ENCODE results near the gene RPAP3.
"Not testable (repeated sequence)": the region's sequence is repeated elsewhere in the genome, so short reads cannot be mapped to it uniquely, and the experiment has no call there.

The RPAP3 gene

DNA sequence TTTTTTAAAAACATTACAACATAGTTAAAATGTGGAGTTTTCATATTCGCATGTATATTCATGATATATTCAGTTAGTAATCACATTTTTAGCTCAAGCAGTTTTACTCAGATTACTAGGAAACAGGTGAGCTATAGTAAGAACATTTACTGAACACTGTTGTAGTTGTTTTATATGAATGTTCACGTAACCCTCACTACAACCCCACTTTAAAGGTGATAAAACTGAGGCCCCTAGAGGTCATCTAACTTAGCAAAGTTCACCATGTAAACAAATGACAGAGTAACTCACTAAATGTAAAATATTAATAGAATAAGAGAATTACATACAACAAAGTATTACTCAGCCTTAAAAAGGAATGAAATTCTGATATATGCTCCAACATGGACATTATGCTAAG lies 26.0 kb downstream of the RPAP3 start:
- DNase-seq (ENCODE audit: low read depth in 1 of 2, low spot score in 1 of 2), result no peak
- in situ Hi-C loops (cut with HindIII; ENCODE audit: low pct_unique_long_range_greater_than_20kb, low sequenced_read_pairs), result no loop called here
- TF ChIP-seq JUND (IDR thresholded peaks at IDR 0.05; ENCODE audit: low read depth), result no peak

DNA sequence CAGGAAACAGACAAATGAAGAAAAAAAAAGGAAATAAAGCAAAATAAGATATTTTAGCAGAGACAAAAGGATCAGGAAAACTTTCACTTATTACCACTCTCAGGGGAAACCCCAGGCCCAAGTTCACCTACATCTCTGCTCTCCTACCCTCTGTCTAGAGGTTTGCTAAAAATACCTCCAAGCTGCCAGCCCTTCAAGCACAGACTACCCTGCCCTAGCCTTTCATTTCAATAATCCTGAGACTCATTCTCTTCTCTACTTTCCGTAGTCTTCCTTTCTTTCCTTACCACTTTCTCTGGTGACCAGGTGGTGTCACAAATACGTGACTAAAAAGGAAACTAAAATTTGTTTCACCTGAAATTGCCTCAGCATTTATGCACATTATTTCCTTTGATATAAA lies 33.8 kb downstream of the RPAP3 start:
- TF ChIP-seq JUND (IDR thresholded peaks at IDR 0.05; ENCODE audit: low read depth), result no peak
- no peak for DNase-seq (ENCODE audit: low read depth in 1 of 2, low spot score in 1 of 2)
- in situ Hi-C loops (cut with HindIII; ENCODE audit: low pct_unique_long_range_greater_than_20kb, low sequenced_read_pairs), result no loop called here

DNA sequence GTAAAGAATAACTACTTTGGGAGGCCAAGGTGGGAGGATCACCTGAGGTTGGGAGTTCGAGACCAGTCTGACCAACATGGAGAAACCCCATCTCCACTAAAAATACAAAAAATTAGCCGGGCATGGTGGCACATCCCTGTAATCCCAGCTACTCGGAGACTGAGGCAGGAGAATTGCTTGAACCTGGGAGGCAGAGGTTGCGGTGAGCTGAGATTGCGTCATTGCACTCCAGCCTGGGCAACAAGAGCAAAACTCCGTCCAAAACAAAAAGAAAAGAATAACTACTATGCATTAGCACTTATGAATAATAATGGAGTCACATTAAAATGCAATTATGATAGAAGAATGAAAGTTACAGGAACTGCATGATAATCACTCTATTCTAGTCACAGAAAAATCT lies 37.9 kb downstream of the RPAP3 start:
- DNase-seq (ENCODE audit: low read depth in 1 of 2, low spot score in 1 of 2); in situ Hi-C loops (cut with HindIII; ENCODE audit: low pct_unique_long_range_greater_than_20kb, low sequenced_read_pairs): not testable (repeated sequence)

DNA sequence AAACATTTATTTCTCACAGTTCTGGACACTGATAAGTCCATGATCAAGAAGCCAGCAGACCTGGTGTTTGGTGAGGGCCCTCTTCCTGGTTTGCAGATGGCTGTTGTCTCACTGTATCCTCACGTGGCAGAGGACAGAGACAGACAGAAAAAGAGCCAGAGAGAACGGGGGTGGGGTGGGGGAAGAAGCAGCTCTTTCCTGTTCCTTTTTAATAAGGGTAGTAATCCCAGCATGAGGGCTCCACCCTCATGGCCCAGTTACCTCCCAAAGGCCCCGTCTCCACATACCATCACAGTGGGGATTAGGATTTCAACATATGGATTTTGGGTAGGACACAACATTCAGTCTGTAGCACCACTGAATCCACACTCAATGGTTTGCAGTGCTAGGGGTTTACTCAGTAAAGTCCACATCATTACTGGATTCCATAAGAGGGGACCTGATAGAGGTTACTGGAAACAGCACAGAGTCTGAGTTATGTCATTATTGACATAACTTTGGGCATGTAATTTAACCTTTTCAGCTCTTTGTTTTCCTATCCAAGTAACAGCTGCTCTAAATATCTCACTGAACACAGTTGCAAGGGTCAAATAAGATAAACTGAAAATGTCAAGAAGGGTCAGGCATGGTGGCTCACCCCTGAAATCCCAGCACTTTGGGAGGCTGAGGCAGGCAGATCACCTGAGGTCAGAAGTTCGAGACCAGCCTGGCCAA lies 53.2 kb downstream of the RPAP3 start:
- in situ Hi-C loops (cut with HindIII; ENCODE audit: low pct_unique_long_range_greater_than_20kb, low sequenced_read_pairs), result no loop called here
- no peak for DNase-seq (ENCODE audit: low read depth in 1 of 2, low spot score in 1 of 2)

DNA sequence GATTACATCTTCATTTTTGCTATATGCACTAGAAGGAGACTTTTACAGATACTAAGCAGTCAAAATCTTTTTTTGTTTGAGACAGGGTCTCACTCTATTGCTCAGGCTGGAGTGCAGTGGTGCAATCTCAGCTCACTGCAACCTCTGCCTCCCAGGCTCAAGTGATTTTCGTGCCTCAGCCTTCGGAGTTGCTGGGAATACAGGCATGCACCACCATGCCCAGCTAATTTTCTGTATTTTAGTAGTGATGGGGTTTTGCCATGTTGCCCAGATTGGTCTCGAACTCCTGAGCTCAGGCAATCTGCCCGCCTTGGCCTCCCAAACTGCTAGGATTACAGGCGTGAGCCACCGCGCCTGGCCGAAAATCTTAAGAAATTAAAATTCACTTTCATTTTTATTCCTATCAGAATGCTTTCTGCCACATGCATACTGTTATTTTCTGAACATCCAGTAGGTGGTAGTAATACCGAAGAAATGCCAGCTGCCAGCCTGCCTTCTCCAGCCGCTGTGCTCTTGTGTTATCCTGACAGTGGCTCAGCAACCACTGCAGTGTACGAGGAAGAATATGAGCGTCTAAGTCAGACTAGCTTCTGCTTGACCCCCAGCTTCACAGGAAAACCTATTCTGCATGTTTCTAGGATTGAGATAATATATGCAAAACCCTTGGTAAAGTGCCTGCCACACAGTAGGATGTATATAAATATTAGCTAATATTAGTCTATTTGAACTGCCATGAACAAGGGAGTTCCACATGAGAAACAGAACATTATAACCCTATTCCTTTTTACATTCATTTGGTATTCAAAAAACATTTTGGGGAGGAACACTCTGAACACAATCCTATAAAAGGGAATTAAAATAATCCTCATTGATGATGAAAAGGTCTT lies 54.2 kb downstream of the RPAP3 start:
- no peak for TF ChIP-seq JUND (IDR thresholded peaks at IDR 0.05; ENCODE audit: low read depth)
- DNase-seq (ENCODE audit: low read depth in 1 of 2, low spot score in 1 of 2), result peak; percentile 25 to 82
- in situ Hi-C loops (cut with HindIII; ENCODE audit: low pct_unique_long_range_greater_than_20kb, low sequenced_read_pairs), result no loop called here

More for the DNA sequence above, 53.2 kb downstream of the RPAP3 start:
- no peak for TF ChIP-seq JUND (IDR thresholded peaks at IDR 0.05; ENCODE audit: low read depth)

DNA sequence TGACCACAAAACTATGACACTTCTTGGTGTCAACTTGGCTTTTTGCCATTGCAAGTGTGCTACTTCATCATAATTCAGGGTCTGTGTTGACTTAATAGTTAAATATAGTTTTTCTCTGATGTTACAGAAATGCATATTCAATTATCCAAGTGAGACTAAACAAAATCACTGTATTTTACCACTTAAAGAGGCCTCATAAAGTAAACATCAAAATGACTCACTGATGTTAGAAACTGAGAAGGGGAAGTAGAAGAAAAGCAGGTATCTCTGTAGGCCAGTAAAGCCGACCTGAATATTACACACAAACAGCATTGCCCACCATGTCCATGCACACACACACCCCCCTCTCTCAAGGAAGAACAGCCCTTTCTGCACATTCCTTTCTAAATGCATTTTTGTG lies 55.4 kb downstream of the RPAP3 start:
- no peak for TF ChIP-seq JUND (IDR thresholded peaks at IDR 0.05; ENCODE audit: low read depth)
- in situ Hi-C loops (cut with HindIII; ENCODE audit: low pct_unique_long_range_greater_than_20kb, low sequenced_read_pairs), result no loop called here
- DNase-seq (ENCODE audit: low read depth in 1 of 2, low spot score in 1 of 2), result no peak

DNA sequence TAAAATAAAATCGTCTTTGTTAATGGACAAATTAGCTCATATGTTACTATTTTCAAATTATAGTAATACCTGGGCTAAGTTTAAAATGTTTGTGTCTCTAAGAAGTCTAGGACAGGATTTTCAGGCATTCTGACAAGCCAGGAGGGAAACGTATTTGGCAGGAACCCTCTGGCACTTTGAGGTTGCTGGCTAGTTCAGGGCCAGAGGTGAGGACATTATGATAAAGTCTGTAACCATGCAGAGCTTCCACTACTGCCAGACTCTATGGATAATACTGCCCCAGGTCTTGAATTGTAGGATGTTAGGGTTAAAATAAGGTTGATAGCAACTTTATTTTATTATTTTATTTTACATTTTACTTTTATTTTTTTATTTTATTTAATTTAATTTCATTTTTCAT lies 56.4 kb downstream of the RPAP3 start:
- no peak for DNase-seq (ENCODE audit: low read depth in 1 of 2, low spot score in 1 of 2)
- in situ Hi-C loops (cut with HindIII; ENCODE audit: low pct_unique_long_range_greater_than_20kb, low sequenced_read_pairs), result no loop called here
- no peak for TF ChIP-seq JUND (IDR thresholded peaks at IDR 0.05; ENCODE audit: low read depth)

DNA sequence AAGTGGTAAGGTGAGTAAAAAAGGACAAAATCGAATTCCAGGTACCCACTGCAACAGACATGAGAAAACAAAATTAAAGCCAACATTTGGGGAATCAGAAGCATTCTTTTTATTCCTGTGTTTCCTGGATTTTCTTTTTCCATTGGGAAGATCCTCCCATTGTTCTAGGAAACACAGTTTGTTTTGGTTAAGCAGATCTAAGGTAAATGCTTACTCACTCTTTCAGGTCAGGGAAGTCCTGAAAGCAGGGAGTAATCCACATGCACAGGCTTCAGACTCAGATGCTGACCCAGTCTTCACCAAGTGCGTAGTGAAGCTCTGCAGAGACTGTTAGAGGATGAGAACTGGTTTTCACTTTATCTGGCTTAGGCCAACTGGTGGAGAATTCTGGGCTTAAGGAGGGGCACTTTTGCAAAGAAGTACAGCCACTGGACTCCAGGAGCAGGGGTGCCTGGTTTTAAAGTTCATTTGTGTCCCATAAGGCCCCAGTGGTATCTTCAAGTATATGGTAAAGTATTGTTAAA lies 57.7 kb downstream of the RPAP3 start:
- TF ChIP-seq JUND (IDR thresholded peaks at IDR 0.05; ENCODE audit: low read depth), result no peak
- DNase-seq (ENCODE audit: low read depth in 1 of 2, low spot score in 1 of 2), result no peak
- in situ Hi-C loops (cut with HindIII; ENCODE audit: low pct_unique_long_range_greater_than_20kb, low sequenced_read_pairs), result no loop called here

DNA sequence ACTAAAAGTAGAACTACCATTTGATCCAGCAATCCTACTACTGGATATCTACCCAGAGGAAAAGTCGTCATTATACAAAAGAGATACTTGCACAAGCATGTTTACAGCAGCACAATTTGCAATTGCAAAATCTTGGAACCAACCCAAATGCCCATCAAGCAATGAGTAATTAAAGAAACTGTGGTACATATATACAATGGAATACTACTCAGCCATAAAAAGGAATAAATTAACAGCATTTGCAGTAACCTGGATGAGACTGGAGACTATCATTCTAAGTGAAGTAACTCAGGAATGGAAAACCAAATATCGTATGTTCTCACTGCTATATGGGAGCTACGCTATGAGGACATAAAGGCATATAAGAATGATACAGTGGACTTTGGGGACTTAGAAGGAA lies 63.5 kb downstream of the RPAP3 start:
- DNase-seq (ENCODE audit: low read depth in 1 of 2, low spot score in 1 of 2); in situ Hi-C loops (cut with HindIII; ENCODE audit: low pct_unique_long_range_greater_than_20kb, low sequenced_read_pairs): not testable (repeated sequence)

DNA sequence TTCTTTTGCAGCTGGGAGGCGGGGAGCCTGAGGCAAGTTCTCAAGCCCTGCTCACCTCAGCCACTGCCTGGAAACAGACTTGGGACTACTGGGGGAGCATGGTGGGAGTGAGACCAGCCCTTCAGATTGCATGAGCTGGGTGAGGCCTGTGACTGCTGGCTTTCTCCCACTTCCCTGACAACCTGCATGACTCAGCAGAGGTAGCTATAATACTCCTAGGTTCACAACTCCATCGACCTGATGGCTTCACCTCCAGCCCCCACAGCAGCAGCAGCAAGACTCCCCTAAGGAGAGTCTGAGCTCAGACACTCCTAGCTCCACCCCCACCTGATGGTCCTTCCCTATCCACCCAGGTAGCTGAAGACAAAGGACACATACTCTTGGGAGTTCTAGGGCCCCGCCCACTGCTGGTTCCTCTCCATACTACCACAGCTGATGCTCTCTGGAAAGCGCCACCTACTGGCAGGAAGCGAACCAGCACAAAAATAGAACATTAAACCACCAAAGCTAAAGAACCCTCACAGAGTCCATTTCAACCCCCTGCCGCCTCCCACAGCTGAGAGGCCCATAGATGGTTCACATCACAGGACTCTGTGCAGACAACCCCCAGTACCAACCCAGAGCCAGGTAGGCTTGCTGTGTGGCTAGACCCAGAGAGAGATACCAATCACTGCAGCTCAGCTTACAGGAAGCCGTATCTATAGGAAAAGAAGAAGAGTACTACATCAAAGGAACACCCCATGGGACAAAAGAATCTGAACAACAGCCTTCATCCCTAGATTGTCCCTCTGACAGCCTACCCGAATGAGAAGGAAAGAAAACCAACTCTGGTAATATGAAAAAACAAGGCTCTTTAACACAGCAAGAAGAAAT lies 68.7 kb downstream of the RPAP3 start:
- no peak for TF ChIP-seq JUND (IDR thresholded peaks at IDR 0.05; ENCODE audit: low read depth)
- in situ Hi-C loops (cut with HindIII; ENCODE audit: low pct_unique_long_range_greater_than_20kb, low sequenced_read_pairs), result no loop called here
- DNase-seq (ENCODE audit: low read depth in 1 of 2, low spot score in 1 of 2), result peak in 1 of 2 experiments; percentile 84

DNA sequence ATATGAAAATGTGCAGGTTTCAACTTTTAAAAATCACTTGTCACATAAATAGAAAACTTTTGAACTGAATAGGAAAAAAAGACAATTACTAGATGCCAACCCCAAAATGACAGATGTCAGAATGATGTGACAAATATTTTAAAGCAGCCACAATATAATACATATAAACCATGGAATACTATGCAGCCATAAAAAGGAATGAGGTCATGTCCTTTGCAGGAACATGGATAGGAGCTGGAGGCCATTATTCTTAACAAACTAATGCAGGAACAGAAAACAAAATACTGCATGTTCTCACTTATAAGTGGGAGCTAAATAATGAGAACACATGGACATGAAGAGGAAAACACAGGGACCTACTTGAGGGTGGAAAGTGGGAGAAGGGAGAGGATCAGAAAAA lies 70.1 kb downstream of the RPAP3 start:
- not testable (repeated sequence) for DNase-seq (ENCODE audit: low read depth in 1 of 2, low spot score in 1 of 2)

DNA sequence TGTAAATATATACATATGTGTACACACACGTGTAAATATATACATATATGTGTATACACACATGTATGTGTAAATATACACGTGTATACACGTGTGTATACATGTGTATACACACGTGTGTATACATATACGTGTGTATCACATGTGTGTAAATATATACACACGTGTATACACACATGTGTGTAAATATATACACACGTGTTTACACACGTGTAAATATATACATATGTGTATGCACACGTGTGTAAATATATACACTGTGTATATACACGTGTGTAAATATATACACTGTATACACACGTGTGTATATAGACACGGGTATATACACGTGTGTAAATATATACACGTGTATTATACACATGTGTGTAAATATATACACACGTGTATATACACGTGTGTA lies 71.7 kb downstream of the RPAP3 start:
- DNase-seq (ENCODE audit: low read depth in 1 of 2, low spot score in 1 of 2), result no peak
- in situ Hi-C loops (cut with HindIII; ENCODE audit: low pct_unique_long_range_greater_than_20kb, low sequenced_read_pairs), result no loop called here

More for the DNA sequence above, 70.1 kb downstream of the RPAP3 start:
- in situ Hi-C loops (cut with HindIII; ENCODE audit: low pct_unique_long_range_greater_than_20kb, low sequenced_read_pairs), result not testable (repeated sequence)

More for the DNA sequence above, 71.7 kb downstream of the RPAP3 start:
- TF ChIP-seq JUND (IDR thresholded peaks at IDR 0.05; ENCODE audit: low read depth), result no peak
